Suprapubic skin (tissue), 4 donors: ENCODE results near the gene ZC2HC1B.

Source experiments
- CTCF ChIP-seq, 2 donors: fragments of 200-600 bp in 1 of 2; fragments of 450-650 bp in 1 of 2; sonication (generic) in 1 of 2; IDR thresholded peaks; one replicate each; pipeline ENCODE4 v1.5.1; 2016 to 2019; ENCODE audit warnings: antibody characterized with exemption in 2 of 2, mild to moderate bottlenecking in 1 of 2, moderate library complexity in 1 of 2
- EP300 ChIP-seq: sonication (generic); formaldehyde crosslinking; IDR thresholded peaks from one replicate; pipeline ENCODE4 v1.6.1; 2017; ENCODE audit warnings: antibody characterized with exemption
- POLR2A ChIP-seq, 2 donors: fragments of 450-650 bp; IDR thresholded peaks; one replicate each; pipeline ENCODE4 v1.6.1; 2017; ENCODE audit warnings: antibody characterized with exemption in 2 of 2, mild to moderate bottlenecking in 2 of 2, moderate library complexity in 2 of 2
- POLR2AphosphoS5 ChIP-seq, 3 donors: sonication (generic); formaldehyde crosslinking; IDR thresholded peaks; one replicate each; pipeline ENCODE4 v1.6.1; 2017; ENCODE audit warnings: antibody characterized with exemption in 3 of 3

GRCh38 chr6:143949962-143950361 lies 85.7 kb downstream of the ZC2HC1B start:
- no peak for TF ChIP-seq CTCF (IDR thresholded peaks at IDR 0.05)
- no peak for TF ChIP-seq EP300
- TF ChIP-seq POLR2AphosphoS5 (IDR thresholded peaks at IDR 0.05) = no peak
- no peak for TF ChIP-seq POLR2A (IDR thresholded peaks at IDR 0.05)
